ENCODE data around the gene COL1A1. TPM values are rescaled to one million over a fixed set of nuclear protein-coding genes. Genes with fewer than 3 reads are reported as not detected.

The COL1A1 gene
- total RNA-seq, 4 donors from 2014 or later: 12.2 to 57.3 (median 18.5) TPM

- no peak for DNase-seq
- WGBS, 2 donors: 74 to 77% methylated on average over 8 of the region's 8 CpGs
- intact Hi-C loops (cut with DNase I): loop anchor here (5.0 kb wide), 1 partner anchor 65 kb away; the partner anchor contains the start of gene PDK2
- no peaks in the 10 kb centered on the region for H3K27me3 ChIP-seq
- no peaks in the 10 kb centered on the region for H3K36me3 ChIP-seq
- no peaks in the 10 kb centered on the region for H3K9me3 ChIP-seq
- peaks cover 0 to 6% of the 10 kb centered on the region in 2 donors for H3K4me1 ChIP-seq
- TF ChIP-seq CTCF (IDR thresholded peaks at IDR 0.05) (no peak), POLR2A (IDR thresholded peaks at IDR 0.05) (no peak)
- H3K27ac ChIP-seq: no peak overlapping the region
- H3K4me3 ChIP-seq (replicated peaks in 1 of 3): no peak overlapping the region
Observed at GRCh38 chr17:50162466-50163254, 38.8 kb downstream of the COL1A1 start.

- TF ChIP-seq POLR2A (IDR thresholded peaks at IDR 0.05) (no peak), CTCF (IDR thresholded peaks at IDR 0.05) (no peak)
- Histone ChIP-seq H3K27ac (no peak overlapping the region), H3K27me3 (no peaks in the 10 kb centered on the region), H3K4me3 (replicated peaks in 1 of 3) (no peak overlapping the region), H3K9me3 (no peaks in the 10 kb centered on the region), H3K36me3 (no peaks in the 10 kb centered on the region), H3K4me1 (peaks cover 0 to 6% of the 10 kb centered on the region in 2 donors)
- intact Hi-C loops (cut with DNase I): loop anchor here (5.0 kb wide), 1 partner anchor 65 kb away; the partner anchor contains the start of gene PDK2
- no peak for DNase-seq
- 45 to 60% methylated on average over 16 of the region's 16 CpGs for whole genome bisulfite sequencing, 2 donors
Observed at GRCh38 chr17:50161911-50162288, 39.5 kb downstream of the COL1A1 start.

GRCh38 chr17:50161023-50161910 is 40.2 kb downstream of the COL1A1 start:
- WGBS, 2 donors: 1 to 2% methylated on average over 28 to 51 of the region's 53 CpGs
- Histone ChIP-seq H3K27ac (peak overlapping the region in 2 of 3 donors; percentile 27 to 54), H3K27me3 (no peaks in the 10 kb centered on the region), H3K4me1 (peaks cover 0 to 6% of the 10 kb centered on the region in 2 donors), H3K36me3 (no peaks in the 10 kb centered on the region), H3K9me3 (no peaks in the 10 kb centered on the region), H3K4me3 (replicated peaks in 1 of 3) (peak overlapping the region in 2 of 3 donors; percentile 2 to 43)
- DNase-seq: peak; percentile 87 to 91
- intact Hi-C loops (cut with DNase I): loop anchor here (5.0 kb wide), 1 partner anchor 64 kb away; the partner anchor contains the start of gene PDK2
- TF ChIP-seq CTCF (IDR thresholded peaks at IDR 0.05) (peak; percentile 65 to 97 (median 86)), POLR2A (IDR thresholded peaks at IDR 0.05) (peak in 1 of 2 donors; percentile 37)

- Histone ChIP-seq H3K9me3 (no peaks in the 10 kb centered on the region), H3K36me3 (no peaks in the 10 kb centered on the region), H3K27me3 (no peaks in the 10 kb centered on the region), H3K27ac (no peak overlapping the region), H3K4me3 (replicated peaks in 1 of 3) (no peak overlapping the region), H3K4me1 (peaks cover 0 to 34% of the 10 kb centered on the region in 2 donors)
- no peak for TF ChIP-seq POLR2A (IDR thresholded peaks at IDR 0.05)
- TF ChIP-seq CTCF (IDR thresholded peaks at IDR 0.05): no peak
- WGBS, 2 donors: 37 to 42% methylated on average over 4 of the region's 4 CpGs
- DNase-seq: no peak
- intact Hi-C loops (cut with DNase I): no loop called here
Observed at GRCh38 chr17:50157891-50158290, 43.5 kb downstream of the COL1A1 start.
